WTC11 (cell line): ENCODE results near the gene ZNF189. TPM values are rescaled to one million over a fixed set of nuclear protein-coding genes. Genes with fewer than 3 reads are reported as not detected.

Experiments used
- ATAC-seq: fragments of 200-7000 bp; cut with Tn5 transposase; 2 replicates; pipeline ENCODE4 v1.10.0; 2021; ENCODE audit warnings: mild to moderate bottlenecking, moderate library complexity
- CTCF ChIA-PET: fragments of 300-600 bp; sonication (Branson Sonifier 250); formaldehyde crosslinking; loops from one replicate; lab custom pipeline; 2021; ENCODE audit warnings: antibody characterized with exemption; lab: Charles Lee
- POLR2A ChIA-PET: fragments of 350-600 bp; sonication (Branson Sonifier 250); formaldehyde crosslinking; loops from one replicate; lab custom pipeline; 2021; ENCODE audit warnings: antibody characterized with exemption; lab: Charles Lee
- DNase-seq: peaks from one replicate; pipeline ENCODE4 v3.0.0; 2021; ENCODE audit warnings: low spot score
- H3K27ac Mint-ChIP-seq: 2 replicates; pipeline ENCODE4 v1.8.0; 2021; ENCODE audit warnings: mixed read lengths
- H3K27me3 Mint-ChIP-seq: 2 replicates; pipeline ENCODE4 v1.8.0; 2021; ENCODE audit warnings: low read depth, mild to moderate bottlenecking, moderate library complexity, mixed read lengths
- H3K36me3 Mint-ChIP-seq: 2 replicates; pipeline ENCODE4 v1.8.0; 2021; ENCODE audit warnings: mixed read lengths
- H3K4me1 Mint-ChIP-seq: 2 replicates; pipeline ENCODE4 v1.8.0; 2022; ENCODE audit warnings: mixed read lengths
- H3K4me3 Mint-ChIP-seq: 2 replicates; pipeline ENCODE4 v1.8.0; 2021; ENCODE audit warnings: mild to moderate bottlenecking, moderate library complexity, mixed read lengths
- H3K9me3 Mint-ChIP-seq: 2 replicates; pipeline ENCODE4 v1.8.0; 2021; ENCODE audit warnings: mixed read lengths
- CREM ChIP-seq: sonication (generic); formaldehyde crosslinking; IDR thresholded peaks from 2 replicates; pipeline ENCODE4 v1.8.1; 2022; ENCODE audit warnings: mild to moderate bottlenecking, missing genetic modification reagents, moderate library complexity
- GABPB1 ChIP-seq: sonication (generic); formaldehyde crosslinking; IDR thresholded peaks from 2 replicates; pipeline ENCODE4 v1.8.1; 2023; ENCODE audit warnings: mild to moderate bottlenecking, missing genetic modification reagents
- JUN ChIP-seq: sonication (generic); formaldehyde crosslinking; IDR thresholded peaks from 2 replicates; pipeline ENCODE4 v1.8.0; 2023; ENCODE audit warnings: mild to moderate bottlenecking, missing genetic modification reagents
- KAT7 ChIP-seq: sonication (generic); formaldehyde crosslinking; IDR thresholded peaks from 2 replicates; pipeline ENCODE4 v1.8.1; 2023; ENCODE audit warnings: missing genetic modification reagents, mild to moderate bottlenecking, borderline replicate concordance
- SMAD3 ChIP-seq: sonication (generic); formaldehyde crosslinking; IDR thresholded peaks from 2 replicates; pipeline ENCODE4 v1.8.0; 2022; ENCODE audit warnings: missing genetic modification reagents, mild to moderate bottlenecking, borderline replicate concordance
- TCF7 ChIP-seq: sonication (generic); formaldehyde crosslinking; IDR thresholded peaks from 2 replicates; pipeline ENCODE4 v1.8.0; 2022; ENCODE audit warnings: mild to moderate bottlenecking, low read depth, missing genetic modification reagents, moderate library complexity
- TP53 ChIP-seq: sonication (generic); formaldehyde crosslinking; IDR thresholded peaks from 2 replicates; pipeline ENCODE4 v1.8.1; 2023; ENCODE audit warnings: mild to moderate bottlenecking, missing genetic modification reagents
- ZNF121 ChIP-seq: sonication (generic); formaldehyde crosslinking; IDR thresholded peaks from 2 replicates; pipeline ENCODE4 v1.8.0; 2023; ENCODE audit warnings: missing genetic modification reagents
- ZNF219 ChIP-seq: sonication (generic); formaldehyde crosslinking; IDR thresholded peaks from 2 replicates; pipeline ENCODE4 v1.8.0; 2023; ENCODE audit warnings: missing genetic modification reagents, mild to moderate bottlenecking, borderline replicate concordance
- ZNF416 ChIP-seq: fragments of 250-450 bp; sonication (Bioruptor Pico); IDR thresholded peaks from 2 replicates; pipeline ENCODE4 v1.9.0; 2021; ENCODE audit warnings: mild to moderate bottlenecking, inconsistent platforms
- total RNA-seq: library from RNA; stranded (reverse); gene quantifications from 3 replicates; pipeline ENCODE4 v1.2.3, GENCODE V29; 2021
- TF ChIP-seq, protein P1 (sequence below): fragments of 250-450 bp; sonication (Bioruptor Pico); IDR thresholded peaks from 2 replicates; pipeline ENCODE4 v1.9.0; 2021; ENCODE audit warnings: mild to moderate bottlenecking
- TF ChIP-seq, protein P2 (sequence below): sonication (generic); formaldehyde crosslinking; IDR thresholded peaks from 2 replicates; pipeline ENCODE4 v1.8.0; 2022; ENCODE audit warnings: mild to moderate bottlenecking, missing genetic modification reagents
- TF ChIP-seq, protein P3 (sequence below): sonication (generic); formaldehyde crosslinking; IDR thresholded peaks from 2 replicates; pipeline ENCODE4 v1.8.1; 2023; ENCODE audit warnings: mild to moderate bottlenecking, missing genetic modification reagents, borderline replicate concordance
- TF ChIP-seq, protein P4 (sequence below): fragments of 200-600 bp; IDR thresholded peaks from 2 replicates; pipeline ENCODE4 v1.8.0; 2022; ENCODE audit warnings: antibody characterized with exemption
- TF ChIP-seq, protein P5 (sequence below): sonication (generic); formaldehyde crosslinking; IDR thresholded peaks from 2 replicates; pipeline ENCODE4 v1.8.1; 2023; ENCODE audit warnings: mild to moderate bottlenecking, moderate library complexity, missing genetic modification reagents
- TF ChIP-seq, protein P6 (sequence below): sonication (generic); formaldehyde crosslinking; IDR thresholded peaks from 2 replicates; pipeline ENCODE4 v1.8.1; 2022; ENCODE audit warnings: missing genetic modification reagents, borderline replicate concordance

Gene ZNF189
- total RNA-seq, 1 experiment from 2014 or later, result 10.3 TPM

DNA sequence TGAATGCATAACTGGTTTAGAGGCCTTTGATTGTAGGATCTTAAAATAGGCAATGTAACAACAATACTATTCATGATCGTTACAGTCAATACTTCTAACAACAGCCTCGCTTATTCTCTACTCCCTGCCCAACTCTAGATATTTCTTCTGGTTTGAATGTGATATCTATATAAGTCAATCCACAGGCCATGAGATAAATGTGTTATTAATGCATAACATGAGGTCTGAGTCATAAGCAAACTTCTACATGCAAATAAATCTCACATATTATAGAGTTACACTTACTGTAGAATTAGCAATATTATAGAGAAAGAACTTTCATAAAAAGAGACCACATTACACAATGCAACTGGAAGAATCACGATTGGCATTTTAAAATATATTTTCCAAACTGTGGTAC, 39.9 kb downstream of the ZNF189 start (continued):
- TF ChIP-seq, protein P1, sequence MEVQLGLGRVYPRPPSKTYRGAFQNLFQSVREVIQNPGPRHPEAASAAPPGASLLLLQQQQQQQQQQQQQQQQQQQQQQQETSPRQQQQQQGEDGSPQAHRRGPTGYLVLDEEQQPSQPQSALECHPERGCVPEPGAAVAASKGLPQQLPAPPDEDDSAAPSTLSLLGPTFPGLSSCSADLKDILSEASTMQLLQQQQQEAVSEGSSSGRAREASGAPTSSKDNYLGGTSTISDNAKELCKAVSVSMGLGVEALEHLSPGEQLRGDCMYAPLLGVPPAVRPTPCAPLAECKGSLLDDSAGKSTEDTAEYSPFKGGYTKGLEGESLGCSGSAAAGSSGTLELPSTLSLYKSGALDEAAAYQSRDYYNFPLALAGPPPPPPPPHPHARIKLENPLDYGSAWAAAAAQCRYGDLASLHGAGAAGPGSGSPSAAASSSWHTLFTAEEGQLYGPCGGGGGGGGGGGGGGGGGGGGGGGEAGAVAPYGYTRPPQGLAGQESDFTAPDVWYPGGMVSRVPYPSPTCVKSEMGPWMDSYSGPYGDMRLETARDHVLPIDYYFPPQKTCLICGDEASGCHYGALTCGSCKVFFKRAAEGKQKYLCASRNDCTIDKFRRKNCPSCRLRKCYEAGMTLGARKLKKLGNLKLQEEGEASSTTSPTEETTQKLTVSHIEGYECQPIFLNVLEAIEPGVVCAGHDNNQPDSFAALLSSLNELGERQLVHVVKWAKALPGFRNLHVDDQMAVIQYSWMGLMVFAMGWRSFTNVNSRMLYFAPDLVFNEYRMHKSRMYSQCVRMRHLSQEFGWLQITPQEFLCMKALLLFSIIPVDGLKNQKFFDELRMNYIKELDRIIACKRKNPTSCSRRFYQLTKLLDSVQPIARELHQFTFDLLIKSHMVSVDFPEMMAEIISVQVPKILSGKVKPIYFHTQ (CRISPR knock-in tag), result no peak
- TF ChIP-seq, protein P2, sequence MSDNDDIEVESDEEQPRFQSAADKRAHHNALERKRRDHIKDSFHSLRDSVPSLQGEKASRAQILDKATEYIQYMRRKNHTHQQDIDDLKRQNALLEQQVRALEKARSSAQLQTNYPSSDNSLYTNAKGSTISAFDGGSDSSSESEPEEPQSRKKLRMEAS (CRISPR knock-in tag), result no peak
- TF ChIP-seq, protein P3, sequence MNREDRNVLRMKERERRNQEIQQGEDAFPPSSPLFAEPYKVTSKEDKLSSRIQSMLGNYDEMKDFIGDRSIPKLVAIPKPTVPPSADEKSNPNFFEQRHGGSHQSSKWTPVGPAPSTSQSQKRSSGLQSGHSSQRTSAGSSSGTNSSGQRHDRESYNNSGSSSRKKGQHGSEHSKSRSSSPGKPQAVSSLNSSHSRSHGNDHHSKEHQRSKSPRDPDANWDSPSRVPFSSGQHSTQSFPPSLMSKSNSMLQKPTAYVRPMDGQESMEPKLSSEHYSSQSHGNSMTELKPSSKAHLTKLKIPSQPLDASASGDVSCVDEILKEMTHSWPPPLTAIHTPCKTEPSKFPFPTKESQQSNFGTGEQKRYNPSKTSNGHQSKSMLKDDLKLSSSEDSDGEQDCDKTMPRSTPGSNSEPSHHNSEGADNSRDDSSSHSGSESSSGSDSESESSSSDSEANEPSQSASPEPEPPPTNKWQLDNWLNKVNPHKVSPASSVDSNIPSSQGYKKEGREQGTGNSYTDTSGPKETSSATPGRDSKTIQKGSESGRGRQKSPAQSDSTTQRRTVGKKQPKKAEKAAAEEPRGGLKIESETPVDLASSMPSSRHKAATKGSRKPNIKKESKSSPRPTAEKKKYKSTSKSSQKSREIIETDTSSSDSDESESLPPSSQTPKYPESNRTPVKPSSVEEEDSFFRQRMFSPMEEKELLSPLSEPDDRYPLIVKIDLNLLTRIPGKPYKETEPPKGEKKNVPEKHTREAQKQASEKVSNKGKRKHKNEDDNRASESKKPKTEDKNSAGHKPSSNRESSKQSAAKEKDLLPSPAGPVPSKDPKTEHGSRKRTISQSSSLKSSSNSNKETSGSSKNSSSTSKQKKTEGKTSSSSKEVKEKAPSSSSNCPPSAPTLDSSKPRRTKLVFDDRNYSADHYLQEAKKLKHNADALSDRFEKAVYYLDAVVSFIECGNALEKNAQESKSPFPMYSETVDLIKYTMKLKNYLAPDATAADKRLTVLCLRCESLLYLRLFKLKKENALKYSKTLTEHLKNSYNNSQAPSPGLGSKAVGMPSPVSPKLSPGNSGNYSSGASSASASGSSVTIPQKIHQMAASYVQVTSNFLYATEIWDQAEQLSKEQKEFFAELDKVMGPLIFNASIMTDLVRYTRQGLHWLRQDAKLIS (CRISPR knock-in tag), result no peak
- TF ChIP-seq ZNF121 (CRISPR knock-in tag), result no peak
- no peak for TF ChIP-seq SMAD3 (CRISPR knock-in tag)

DNA sequence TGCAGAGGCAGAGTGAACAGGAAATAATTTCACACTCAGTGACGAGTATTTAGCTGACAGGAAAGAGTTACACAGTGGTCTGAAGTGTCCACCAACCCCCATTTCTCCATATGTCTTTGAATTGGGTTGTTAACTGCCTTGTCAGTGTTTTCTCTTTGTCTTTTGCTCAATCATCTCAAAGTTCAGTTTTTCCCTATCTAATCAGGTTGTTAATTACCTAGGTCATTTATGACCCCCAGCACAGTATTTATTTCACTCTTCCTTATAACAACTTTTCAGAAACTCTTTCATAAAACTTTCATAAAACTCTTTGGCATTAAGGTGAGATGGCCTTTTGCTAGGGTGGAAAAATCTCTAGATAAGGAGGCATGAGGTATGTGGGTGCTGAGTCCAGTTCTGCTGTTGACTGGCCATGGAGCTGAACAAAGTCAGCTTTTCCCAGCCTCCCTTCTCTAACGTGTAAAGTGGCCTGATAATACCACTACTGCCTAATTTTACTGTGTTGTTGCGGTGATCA, 42.1 kb downstream of the ZNF189 start:
- Mint-ChIP-seq H3K27me3 (no peaks in the 10 kb centered on the region; the same call in 1 of the 2 replicates), H3K4me1 (no peaks in the 10 kb centered on the region), H3K9me3 (no peaks in the 10 kb centered on the region), H3K27ac (no peak overlapping the region), H3K36me3 (no peaks in the 10 kb centered on the region), H3K4me3 (no peak overlapping the region)
- POLR2A ChIA-PET, result no interaction called here
- DNase-seq (no peak), ATAC-seq (no peak)
- CTCF ChIA-PET, result interaction anchor here (0.6 kb wide), 1 partner anchor 12 kb away, joined by 3 read pairs; no protein-coding TSS in a partner anchor
- TF ChIP-seq CREM (CRISPR knock-in tag), result no peak
- TF ChIP-seq, protein P4, sequence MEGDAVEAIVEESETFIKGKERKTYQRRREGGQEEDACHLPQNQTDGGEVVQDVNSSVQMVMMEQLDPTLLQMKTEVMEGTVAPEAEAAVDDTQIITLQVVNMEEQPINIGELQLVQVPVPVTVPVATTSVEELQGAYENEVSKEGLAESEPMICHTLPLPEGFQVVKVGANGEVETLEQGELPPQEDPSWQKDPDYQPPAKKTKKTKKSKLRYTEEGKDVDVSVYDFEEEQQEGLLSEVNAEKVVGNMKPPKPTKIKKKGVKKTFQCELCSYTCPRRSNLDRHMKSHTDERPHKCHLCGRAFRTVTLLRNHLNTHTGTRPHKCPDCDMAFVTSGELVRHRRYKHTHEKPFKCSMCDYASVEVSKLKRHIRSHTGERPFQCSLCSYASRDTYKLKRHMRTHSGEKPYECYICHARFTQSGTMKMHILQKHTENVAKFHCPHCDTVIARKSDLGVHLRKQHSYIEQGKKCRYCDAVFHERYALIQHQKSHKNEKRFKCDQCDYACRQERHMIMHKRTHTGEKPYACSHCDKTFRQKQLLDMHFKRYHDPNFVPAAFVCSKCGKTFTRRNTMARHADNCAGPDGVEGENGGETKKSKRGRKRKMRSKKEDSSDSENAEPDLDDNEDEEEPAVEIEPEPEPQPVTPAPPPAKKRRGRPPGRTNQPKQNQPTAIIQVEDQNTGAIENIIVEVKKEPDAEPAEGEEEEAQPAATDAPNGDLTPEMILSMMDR, result no peak
- TF ChIP-seq, protein P5, sequence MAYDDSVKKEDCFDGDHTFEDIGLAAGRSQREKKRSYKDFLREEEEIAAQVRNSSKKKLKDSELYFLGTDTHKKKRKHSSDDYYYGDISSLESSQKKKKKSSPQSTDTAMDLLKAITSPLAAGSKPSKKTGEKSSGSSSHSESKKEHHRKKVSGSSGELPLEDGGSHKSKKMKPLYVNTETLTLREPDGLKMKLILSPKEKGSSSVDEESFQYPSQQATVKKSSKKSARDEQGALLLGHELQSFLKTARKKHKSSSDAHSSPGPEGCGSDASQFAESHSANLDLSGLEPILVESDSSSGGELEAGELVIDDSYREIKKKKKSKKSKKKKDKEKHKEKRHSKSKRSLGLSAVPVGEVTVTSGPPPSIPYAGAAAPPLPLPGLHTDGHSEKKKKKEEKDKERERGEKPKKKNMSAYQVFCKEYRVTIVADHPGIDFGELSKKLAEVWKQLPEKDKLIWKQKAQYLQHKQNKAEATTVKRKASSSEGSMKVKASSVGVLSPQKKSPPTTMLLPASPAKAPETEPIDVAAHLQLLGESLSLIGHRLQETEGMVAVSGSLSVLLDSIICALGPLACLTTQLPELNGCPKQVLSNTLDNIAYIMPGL (CRISPR knock-in tag), result no peak
- no peak for TF ChIP-seq GABPB1 (CRISPR knock-in tag)
- no peak for TF ChIP-seq ZNF416 (CRISPR knock-in tag)

DNA sequence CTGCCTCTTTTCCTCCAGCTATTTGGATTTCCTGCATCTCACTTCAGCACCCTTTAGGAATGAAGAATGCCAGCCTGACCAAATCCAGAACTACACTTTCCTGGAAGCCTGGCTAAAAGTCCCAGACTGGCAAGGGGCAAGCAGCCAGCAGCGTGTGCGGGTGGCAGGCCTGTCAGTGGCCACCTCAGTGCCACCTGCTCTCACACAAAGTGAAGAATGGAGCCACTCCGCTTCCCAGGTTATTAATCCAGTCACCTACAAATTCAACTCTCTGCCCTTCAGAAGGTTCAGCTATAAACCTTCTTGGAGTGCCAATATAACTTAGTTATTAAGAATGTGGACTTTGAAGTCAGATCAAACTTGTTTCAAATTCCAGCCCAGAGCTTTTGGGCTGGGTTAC, 43.7 kb downstream of the ZNF189 start:
- no peak for ATAC-seq
- H3K4me3 Mint-ChIP-seq, result no peak overlapping the region
- POLR2A ChIA-PET, result no interaction called here
- no peak for DNase-seq
- H3K27ac Mint-ChIP-seq, result no peak overlapping the region
- no peaks in the 10 kb centered on the region for H3K9me3 Mint-ChIP-seq
- H3K27me3 Mint-ChIP-seq, result no peaks in the 10 kb centered on the region; the same call in 1 of the 2 replicates
- H3K4me1 Mint-ChIP-seq, result no peaks in the 10 kb centered on the region
- CTCF ChIA-PET, result interaction anchor here (1.0 kb wide), 1 partner anchor 90 kb away, joined by 4 read pairs; no protein-coding TSS in a partner anchor
- H3K36me3 Mint-ChIP-seq, result no peaks in the 10 kb centered on the region
- TF ChIP-seq, protein P4, result no peak
- TF ChIP-seq TP53 (CRISPR knock-in tag), result no peak
- TF ChIP-seq KAT7 (CRISPR knock-in tag), result no peak
- no peak for TF ChIP-seq SMAD3 (CRISPR knock-in tag)
- no peak for TF ChIP-seq ZNF219
- TF ChIP-seq, protein P6, sequence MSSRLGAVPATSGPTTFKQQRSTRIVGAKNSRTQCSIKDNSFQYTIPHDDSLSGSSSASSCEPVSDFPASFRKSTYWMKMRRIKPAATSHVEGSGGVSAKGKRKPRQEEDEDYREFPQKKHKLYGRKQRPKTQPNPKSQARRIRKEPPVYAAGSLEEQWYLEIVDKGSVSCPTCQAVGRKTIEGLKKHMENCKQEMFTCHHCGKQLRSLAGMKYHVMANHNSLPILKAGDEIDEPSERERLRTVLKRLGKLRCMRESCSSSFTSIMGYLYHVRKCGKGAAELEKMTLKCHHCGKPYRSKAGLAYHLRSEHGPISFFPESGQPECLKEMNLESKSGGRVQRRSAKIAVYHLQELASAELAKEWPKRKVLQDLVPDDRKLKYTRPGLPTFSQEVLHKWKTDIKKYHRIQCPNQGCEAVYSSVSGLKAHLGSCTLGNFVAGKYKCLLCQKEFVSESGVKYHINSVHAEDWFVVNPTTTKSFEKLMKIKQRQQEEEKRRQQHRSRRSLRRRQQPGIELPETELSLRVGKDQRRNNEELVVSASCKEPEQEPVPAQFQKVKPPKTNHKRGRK (CRISPR knock-in tag), result no peak
- TF ChIP-seq TCF7 (CRISPR knock-in tag), result no peak
- TF ChIP-seq JUN (CRISPR knock-in tag), result no peak
